ENCODE data around the gene CHCHD5.
A peak's percentile ranks its signal among the peaks of the same experiment; 100 is the strongest.
"Not testable (repeated sequence)": the region's sequence is repeated elsewhere in the genome, so short reads cannot be mapped to it uniquely, and the experiment has no call there.

CHCHD5 gene

GRCh38 chr2:112584134-112584890 is at the start of gene CHCHD5:
TSS of gene CHCHD5 (plus strand) at chr2:112584609. CDS start at chr2:112584648, 39 bp downstream.
- no peaks in the 10 kb centered on the region for H3K9me3 ChIP-seq (ENCODE audit: control insufficient read depth, insufficient read depth, low read length)
- H3K9ac ChIP-seq (ENCODE audit: low read depth, low read length) = peak within 1 kb of the TSS; percentile 75

GRCh38 chr2:112534826-112535225 is 49.6 kb upstream of the CHCHD5 start:
- peaks cover 11% of the 10 kb centered on the region; the same call in 1 of the 2 replicates for H3K36me3 ChIP-seq (ENCODE audit: insufficient read depth, low read length)
- H3K9me3 ChIP-seq (ENCODE audit: control insufficient read depth, insufficient read depth, low read length) = no peaks in the 10 kb centered on the region
- H3K4me1 ChIP-seq (ENCODE audit: insufficient read depth, low read length) = no peaks in the 10 kb centered on the region
- H3K9ac ChIP-seq (ENCODE audit: low read depth, low read length) = no peak overlapping the region

More at GRCh38 chr2:112584134-112584890, at the start of gene CHCHD5:
- peaks cover 7% of the 10 kb centered on the region; the same call in 1 of the 2 replicates for H3K4me1 ChIP-seq (ENCODE audit: insufficient read depth, low read length)
- H3K36me3 ChIP-seq (ENCODE audit: insufficient read depth, low read length) = peaks cover 5% of the 10 kb centered on the region

- H3K9ac ChIP-seq (ENCODE audit: low read depth, low read length); H3K4me1 ChIP-seq (ENCODE audit: insufficient read depth, low read length); H3K9me3 ChIP-seq (ENCODE audit: control insufficient read depth, insufficient read depth, low read length); H3K36me3 ChIP-seq (ENCODE audit: insufficient read depth, low read length): not testable (repeated sequence)
Observed at GRCh38 chr2:112536665-112537064, 47.7 kb upstream of the CHCHD5 start.

- Histone ChIP-seq H3K36me3 (ENCODE audit: insufficient read depth, low read length) (no peaks in the 10 kb centered on the region), H3K9ac (ENCODE audit: low read depth, low read length) (no peak overlapping the region), H3K9me3 (ENCODE audit: control insufficient read depth, insufficient read depth, low read length) (no peaks in the 10 kb centered on the region), H3K4me1 (ENCODE audit: insufficient read depth, low read length) (no peaks in the 10 kb centered on the region)
Observed at GRCh38 chr2:112539306-112539705, 45.1 kb upstream of the CHCHD5 start.

GRCh38 chr2:112540906-112541305 is 43.5 kb upstream of the CHCHD5 start:
- no peaks in the 10 kb centered on the region for H3K9me3 ChIP-seq (ENCODE audit: control insufficient read depth, insufficient read depth, low read length)
- H3K4me1 ChIP-seq (ENCODE audit: insufficient read depth, low read length) = no peaks in the 10 kb centered on the region
- no peaks in the 10 kb centered on the region for H3K36me3 ChIP-seq (ENCODE audit: insufficient read depth, low read length)
- no peak overlapping the region for H3K9ac ChIP-seq (ENCODE audit: low read depth, low read length)

- no peaks in the 10 kb centered on the region for H3K36me3 ChIP-seq (ENCODE audit: insufficient read depth, low read length)
- H3K9ac ChIP-seq (ENCODE audit: low read depth, low read length) = peak overlapping the region; percentile 95
- no peaks in the 10 kb centered on the region for H3K9me3 ChIP-seq (ENCODE audit: control insufficient read depth, insufficient read depth, low read length)
- H3K4me1 ChIP-seq (ENCODE audit: insufficient read depth, low read length) = no peaks in the 10 kb centered on the region
Observed at GRCh38 chr2:112541315-112542122, 42.9 kb upstream of the CHCHD5 start.

- Histone ChIP-seq H3K36me3 (ENCODE audit: insufficient read depth, low read length) (peaks cover 5% of the 10 kb centered on the region; the same call in 1 of the 2 replicates), H3K9me3 (ENCODE audit: control insufficient read depth, insufficient read depth, low read length) (no peaks in the 10 kb centered on the region), H3K9ac (ENCODE audit: low read depth, low read length) (peak within 1 kb of the TSS; percentile 95), H3K4me1 (ENCODE audit: insufficient read depth, low read length) (no peaks in the 10 kb centered on the region)
Observed at GRCh38 chr2:112542123-112542983, 42.1 kb upstream of the CHCHD5 start, which contains the start of gene POLR1B. TSS of gene POLR1B (plus strand) at chr2:112542465. CDS start at chr2:112542495, 30 bp downstream.

- Histone ChIP-seq H3K9ac (ENCODE audit: low read depth, low read length) (peak overlapping the region; percentile 95), H3K9me3 (ENCODE audit: control insufficient read depth, insufficient read depth, low read length) (no peaks in the 10 kb centered on the region), H3K36me3 (ENCODE audit: insufficient read depth, low read length) (peaks cover 11% of the 10 kb centered on the region; the same call in 1 of the 2 replicates), H3K4me1 (ENCODE audit: insufficient read depth, low read length) (no peaks in the 10 kb centered on the region)
Observed at GRCh38 chr2:112542984-112543661, 41.3 kb upstream of the CHCHD5 start.

GRCh38 chr2:112547333-112547732 is 37.1 kb upstream of the CHCHD5 start:
- H3K9me3 ChIP-seq (ENCODE audit: control insufficient read depth, insufficient read depth, low read length) = no peaks in the 10 kb centered on the region
- peaks cover 16% of the 10 kb centered on the region for H3K36me3 ChIP-seq (ENCODE audit: insufficient read depth, low read length)
- H3K9ac ChIP-seq (ENCODE audit: low read depth, low read length) = no peak overlapping the region
- no peaks in the 10 kb centered on the region for H3K4me1 ChIP-seq (ENCODE audit: insufficient read depth, low read length)

- Histone ChIP-seq H3K36me3 (ENCODE audit: insufficient read depth, low read length) (peaks cover 27% of the 10 kb centered on the region), H3K4me1 (ENCODE audit: insufficient read depth, low read length) (no peaks in the 10 kb centered on the region), H3K9me3 (ENCODE audit: control insufficient read depth, insufficient read depth, low read length) (no peaks in the 10 kb centered on the region), H3K9ac (ENCODE audit: low read depth, low read length) (no peak overlapping the region)
Observed at GRCh38 chr2:112548980-112549379, 35.4 kb upstream of the CHCHD5 start.

GRCh38 chr2:112566104-112566503 is 18.3 kb upstream of the CHCHD5 start:
- no peaks in the 10 kb centered on the region for H3K4me1 ChIP-seq (ENCODE audit: insufficient read depth, low read length)
- peaks cover 6% of the 10 kb centered on the region for H3K36me3 ChIP-seq (ENCODE audit: insufficient read depth, low read length)
- no peak overlapping the region for H3K9ac ChIP-seq (ENCODE audit: low read depth, low read length)
- no peaks in the 10 kb centered on the region for H3K9me3 ChIP-seq (ENCODE audit: control insufficient read depth, insufficient read depth, low read length)

- not testable (repeated sequence) for H3K9ac ChIP-seq (ENCODE audit: low read depth, low read length); H3K36me3 ChIP-seq (ENCODE audit: insufficient read depth, low read length); H3K4me1 ChIP-seq (ENCODE audit: insufficient read depth, low read length); H3K9me3 ChIP-seq (ENCODE audit: control insufficient read depth, insufficient read depth, low read length)
Observed at GRCh38 chr2:112566508-112566907, 17.9 kb upstream of the CHCHD5 start.

GRCh38 chr2:112572005-112572404 is 12.4 kb upstream of the CHCHD5 start:
- H3K9me3 ChIP-seq (ENCODE audit: control insufficient read depth, insufficient read depth, low read length) = no peaks in the 10 kb centered on the region
- no peaks in the 10 kb centered on the region for H3K4me1 ChIP-seq (ENCODE audit: insufficient read depth, low read length)
- peaks cover 12% of the 10 kb centered on the region; the same call in 1 of the 2 replicates for H3K36me3 ChIP-seq (ENCODE audit: insufficient read depth, low read length)
- H3K9ac ChIP-seq (ENCODE audit: low read depth, low read length) = no peak overlapping the region

Data from ES-I3 (cell line).